Upper lobe of right lung (tissue), 1 donor: ENCODE measurements around the gene CHCHD10. TPM values are rescaled to one million over a fixed set of nuclear protein-coding genes. Genes with fewer than 3 reads are reported as not detected.

ENCODE experiments used
- ATAC-seq: fragments of 200-7000 bp; cut with Tn5 transposase; one replicate; pipeline ENCODE4 v1.9.1; 2020; ENCODE audit warnings: mild to moderate bottlenecking, moderate library complexity
- DNase-seq: peaks from one replicate; pipeline ENCODE4 v3.0.0-alpha.2; 2020
- H3K27ac ChIP-seq: fragments of 200-600 bp; one replicate; pipeline ENCODE4 v1.8.0; 2022
- H3K27me3 ChIP-seq: fragments of 200-600 bp; one replicate; pipeline ENCODE4 v1.8.0; 2022; ENCODE audit warnings: mild to moderate bottlenecking
- H3K36me3 ChIP-seq: fragments of 200-600 bp; one replicate; pipeline ENCODE4 v1.8.0; 2022
- H3K4me1 ChIP-seq: fragments of 200-600 bp; one replicate; pipeline ENCODE4 v1.8.0; 2022
- H3K4me3 ChIP-seq: fragments of 200-600 bp; one replicate; pipeline ENCODE4 v1.8.0; 2022; ENCODE audit warnings: mild to moderate bottlenecking
- H3K9me3 ChIP-seq: fragments of 200-600 bp; one replicate; pipeline ENCODE4 v1.8.0; 2022
- CTCF ChIP-seq: fragments of 200-600 bp; IDR thresholded peaks from one replicate; pipeline ENCODE4 v1.8.0; 2022; ENCODE audit warnings: antibody characterized with exemption
- intact Hi-C: fragments of 100-400 bp; cut with DNase I; formaldehyde crosslinking; loops from one replicate; pipeline ENCODE4 v1.11.0; 2022
- total RNA-seq: library from RNA; stranded (reverse); fragmentation: NEBNext Ultra II Directional; extraction: Animal tissue kit (Norgen Biotek cat#: 25700); gene quantifications from one replicate; pipeline ENCODE4 v1.2.1, GENCODE V29; 2021
- donor health status: DM: no; HTN: yes; CAD: no; lungs with severe emphysema.

CHCHD10 gene
- total RNA-seq, 1 donor from 2014 or later: 102 TPM

GRCh38 chr22:23800297-23801237 is 32.8 kb upstream of the CHCHD10 start:
- H3K4me1 ChIP-seq: no peaks in the 10 kb centered on the region
- no peak overlapping the region for H3K4me3 ChIP-seq
- H3K27me3 ChIP-seq: no peaks in the 10 kb centered on the region
- no peak overlapping the region for H3K27ac ChIP-seq
- no peaks in the 10 kb centered on the region for H3K9me3 ChIP-seq
- TF ChIP-seq CTCF: no peak
- H3K36me3 ChIP-seq: peaks cover 87% of the 10 kb centered on the region
- ATAC-seq (peak; percentile 20), DNase-seq (no peak)
- intact Hi-C loops: no loop called here

GRCh38 chr22:23796461-23796860 is 28.7 kb upstream of the CHCHD10 start:
- Histone ChIP-seq H3K36me3 (peaks cover 86% of the 10 kb centered on the region), H3K4me3 (no peak overlapping the region), H3K4me1 (peaks cover 4% of the 10 kb centered on the region), H3K9me3 (no peaks in the 10 kb centered on the region), H3K27me3 (no peaks in the 10 kb centered on the region), H3K27ac (no peak overlapping the region)
- TF ChIP-seq CTCF: no peak
- no peak for ATAC-seq
- intact Hi-C loops: no loop called here
- DNase-seq: no peak

GRCh38 chr22:23793326-23793725 is 25.6 kb upstream of the CHCHD10 start:
- Histone ChIP-seq H3K9me3 (no peaks in the 10 kb centered on the region), H3K4me3 (no peak overlapping the region), H3K36me3 (peaks cover 60% of the 10 kb centered on the region), H3K27ac (no peak overlapping the region), H3K4me1 (peaks cover 12% of the 10 kb centered on the region), H3K27me3 (no peaks in the 10 kb centered on the region)
- intact Hi-C loops: no loop called here
- ATAC-seq: no peak
- TF ChIP-seq CTCF: no peak
- no peak for DNase-seq

GRCh38 chr22:23791738-23792645 is 24.2 kb upstream of the CHCHD10 start:
- Histone ChIP-seq H3K36me3 (peaks cover 52% of the 10 kb centered on the region), H3K4me3 (no peak overlapping the region), H3K27me3 (no peaks in the 10 kb centered on the region), H3K9me3 (no peaks in the 10 kb centered on the region), H3K4me1 (peaks cover 20% of the 10 kb centered on the region), H3K27ac (no peak overlapping the region)
- no peak for DNase-seq
- no peak for ATAC-seq
- TF ChIP-seq CTCF: no peak
- intact Hi-C loops: no loop called here

GRCh38 chr22:23790819-23791737 is 23.3 kb upstream of the CHCHD10 start:
- ATAC-seq (no peak), DNase-seq (no peak)
- H3K36me3 ChIP-seq: peaks cover 45% of the 10 kb centered on the region
- no peak overlapping the region for H3K27ac ChIP-seq
- H3K4me3 ChIP-seq: no peak overlapping the region
- H3K9me3 ChIP-seq: no peaks in the 10 kb centered on the region
- peaks cover 26% of the 10 kb centered on the region for H3K4me1 ChIP-seq
- no peak for TF ChIP-seq CTCF
- H3K27me3 ChIP-seq: no peaks in the 10 kb centered on the region
- intact Hi-C loops: no loop called here
